CD4-positive, alpha-beta T cell treated with Interleukin-10 for 1 hour (primary cell): Measurements from ENCODE around the gene FADS2.

Source experiments
- DNase-seq: peaks from one replicate; pipeline ENCODE4 v3.0.0-alpha.2; 2020

FADS2 gene

GRCh38 chr11:61891331-61892084 lies 63.4 kb downstream of the FADS2 start, which contains the start of gene FADS3:
Gene FADS3 (minus strand): TSS chr11:61891545. CDS start chr11:61891381, 164 bp downstream.
- DNase-seq = peak; percentile 80

- no peak for DNase-seq
Observed at GRCh38 chr11:61892085-61892370, 63.9 kb downstream of the FADS2 start.

GRCh38 chr11:61893981-61894380 lies 65.9 kb downstream of the FADS2 start:
- no peak for DNase-seq

GRCh38 chr11:61895046-61895717 lies 67.1 kb downstream of the FADS2 start:
- DNase-seq = no peak

- DNase-seq = no peak
Observed at GRCh38 chr11:61895718-61896059, 67.6 kb downstream of the FADS2 start.

- no peak for DNase-seq
Observed at GRCh38 chr11:61896665-61897386, 68.7 kb downstream of the FADS2 start.

- DNase-seq = peak; percentile 79
Observed at GRCh38 chr11:61897387-61898246, 69.5 kb downstream of the FADS2 start.

- no peak for DNase-seq
Observed at GRCh38 chr11:61898247-61898582, 70.1 kb downstream of the FADS2 start.

- peak; percentile 92 for DNase-seq
Observed at GRCh38 chr11:61899146-61899841, 71.2 kb downstream of the FADS2 start.

- DNase-seq = no peak
Observed at GRCh38 chr11:61900251-61900650, 72.2 kb downstream of the FADS2 start.

- DNase-seq = no peak
Observed at GRCh38 chr11:61901397-61901796, 73.3 kb downstream of the FADS2 start.

GRCh38 chr11:61902313-61902712 lies 74.2 kb downstream of the FADS2 start:
- DNase-seq = no peak

- DNase-seq = no peak
Observed at GRCh38 chr11:61903845-61904244, 75.7 kb downstream of the FADS2 start.

GRCh38 chr11:61904539-61905048 lies 76.5 kb downstream of the FADS2 start:
- DNase-seq = no peak

- DNase-seq = no peak
Observed at GRCh38 chr11:61905067-61905696, 77.1 kb downstream of the FADS2 start.

GRCh38 chr11:61905801-61906521 lies 77.9 kb downstream of the FADS2 start:
- no peak for DNase-seq

- no peak for DNase-seq
Observed at GRCh38 chr11:61906522-61906909, 78.4 kb downstream of the FADS2 start.

- no peak for DNase-seq
Observed at GRCh38 chr11:61907282-61907681, 79.2 kb downstream of the FADS2 start.

- no peak for DNase-seq
Observed at GRCh38 chr11:61907871-61908729, 80.0 kb downstream of the FADS2 start.

GRCh38 chr11:61908730-61909316 lies 80.7 kb downstream of the FADS2 start:
- no peak for DNase-seq
